ENCODE measurements around the gene RBM47.
A peak's percentile ranks its signal among the peaks of the same experiment; 100 is the strongest.

Gene RBM47

DNA sequence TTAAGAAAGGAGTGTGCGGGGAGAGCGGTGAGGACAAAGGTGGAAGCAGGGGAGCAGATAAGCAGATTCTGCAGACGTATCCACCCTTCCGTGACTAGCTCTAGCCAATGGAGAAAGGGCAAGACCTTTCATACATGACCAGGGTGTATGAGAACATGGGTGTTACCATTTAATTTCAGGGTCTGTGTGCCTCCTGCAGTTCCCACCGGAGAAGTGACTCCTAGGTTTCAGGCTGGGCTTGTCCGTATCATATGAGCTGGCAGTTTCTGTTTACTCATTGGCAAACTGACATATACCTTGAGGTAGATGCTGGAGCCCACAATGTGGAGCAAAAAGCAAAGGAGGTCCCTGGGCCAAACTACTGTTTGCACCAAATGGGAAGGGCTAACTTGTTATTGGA is 6.8 kb downstream of the RBM47 start:
- H3K36me3 ChIP-seq (ENCODE audit: control insufficient read depth, low read depth, low read length): no peaks in the 10 kb centered on the region
- H3K9ac ChIP-seq (ENCODE audit: low read length): no peak overlapping the region
- H3K4me3 ChIP-seq (ENCODE audit: low read length): no peak overlapping the region
- no peaks in the 10 kb centered on the region for H3K27me3 ChIP-seq (ENCODE audit: control insufficient read depth, insufficient read depth, low read length)
- H3K27ac ChIP-seq (ENCODE audit: low read length): no peak overlapping the region
- H3K4me1 ChIP-seq (ENCODE audit: control insufficient read depth, low read depth, low read length): peaks cover 39% of the 10 kb centered on the region
- no peaks in the 10 kb centered on the region for H3K9me3 ChIP-seq (ENCODE audit: control insufficient read depth, low read depth, low read length)

DNA sequence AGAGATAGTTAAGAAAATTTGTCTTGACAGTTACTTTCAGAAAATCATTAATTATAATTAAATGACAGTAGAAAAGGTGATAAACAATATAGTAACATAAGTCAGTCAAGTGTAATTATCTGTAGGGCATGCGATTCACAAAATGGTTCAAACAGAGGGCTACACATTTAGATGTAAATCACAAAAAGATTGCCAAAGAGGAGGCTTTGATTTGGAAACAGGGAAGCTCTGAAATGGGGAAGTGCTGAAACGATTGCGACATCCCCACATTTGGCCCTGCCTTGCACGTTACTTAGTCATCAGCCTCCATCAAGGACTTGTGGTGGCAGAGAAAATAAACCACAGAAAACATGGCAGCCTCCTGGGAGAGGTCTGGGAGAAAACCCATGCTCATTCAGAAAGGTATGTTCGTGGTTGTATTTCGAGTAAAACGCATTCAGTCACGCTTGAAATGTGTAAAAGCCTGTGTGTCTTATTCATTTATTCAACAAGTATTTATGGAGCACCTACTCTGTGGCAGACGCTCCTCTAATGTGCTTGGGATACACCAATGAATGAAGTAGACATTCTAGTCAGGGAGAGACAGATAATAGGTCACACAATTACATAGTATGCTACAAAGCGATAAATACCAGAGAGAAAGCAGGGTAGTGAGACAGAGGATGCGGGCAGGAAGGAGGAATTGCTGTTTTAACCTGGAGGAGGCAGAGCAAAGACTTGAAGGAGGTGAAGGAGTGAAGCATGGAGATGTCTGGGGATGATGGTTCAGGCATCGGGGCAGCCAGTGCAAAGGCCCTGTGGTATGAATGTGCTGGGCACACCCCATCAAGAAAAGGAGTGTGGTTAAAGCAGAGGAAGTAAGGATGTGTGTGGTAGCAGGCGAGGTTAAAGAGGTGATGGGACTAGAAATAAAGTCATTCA is 7.8 kb downstream of the RBM47 start:
- Histone ChIP-seq H3K9me3 (ENCODE audit: control insufficient read depth, low read depth, low read length) (no peaks in the 10 kb centered on the region), H3K27me3 (ENCODE audit: control insufficient read depth, insufficient read depth, low read length) (no peaks in the 10 kb centered on the region), H3K27ac (ENCODE audit: low read length) (peak overlapping the region; percentile 32), H3K36me3 (ENCODE audit: control insufficient read depth, low read depth, low read length) (no peaks in the 10 kb centered on the region), H3K9ac (ENCODE audit: low read length) (no peak overlapping the region), H3K4me3 (ENCODE audit: low read length) (no peak overlapping the region), H3K4me1 (ENCODE audit: control insufficient read depth, low read depth, low read length) (peaks cover 29% of the 10 kb centered on the region)

DNA sequence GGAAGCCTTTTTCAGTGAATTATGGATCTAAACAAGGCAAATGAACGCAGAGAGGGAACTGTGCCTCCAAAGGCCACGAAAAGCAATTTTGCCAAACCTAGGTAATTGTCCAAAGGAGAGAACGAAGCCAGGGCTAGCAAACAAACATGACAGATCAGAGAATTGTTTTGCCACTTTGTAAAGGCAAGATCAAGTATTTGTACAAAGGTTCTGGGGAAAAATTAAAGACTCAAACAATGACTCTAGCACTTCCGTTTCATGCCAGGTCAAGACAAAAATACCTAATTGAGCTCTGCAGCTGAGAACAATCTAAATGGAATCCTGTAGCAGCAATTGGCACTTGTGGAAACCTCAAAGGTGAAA is 8.5 kb downstream of the RBM47 start:
- no peak overlapping the region for H3K9ac ChIP-seq (ENCODE audit: low read length)
- no peaks in the 10 kb centered on the region for H3K9me3 ChIP-seq (ENCODE audit: control insufficient read depth, low read depth, low read length)
- H3K4me3 ChIP-seq (ENCODE audit: low read length): no peak overlapping the region

DNA sequence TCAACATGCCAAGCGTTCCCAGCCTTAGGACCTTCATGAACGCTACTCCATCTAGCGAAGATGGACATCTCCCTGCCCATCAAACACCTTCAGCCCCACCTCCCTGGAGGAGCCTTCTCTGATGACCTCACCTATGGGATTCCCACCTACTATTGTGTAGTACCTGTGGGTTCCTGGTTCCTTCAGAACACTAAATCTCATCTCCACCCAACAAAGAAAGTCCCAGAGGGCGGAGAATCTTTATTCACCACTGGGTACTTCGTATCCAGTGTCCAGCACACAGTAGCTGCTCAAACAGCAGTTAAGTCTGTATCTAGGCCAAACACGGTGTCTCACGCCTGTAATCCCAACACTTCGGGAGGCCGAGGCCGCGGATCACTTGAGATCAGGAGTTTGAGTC is 10.1 kb downstream of the RBM47 start:
- Histone ChIP-seq H3K9ac (ENCODE audit: low read length) (no peak overlapping the region), H3K9me3 (ENCODE audit: control insufficient read depth, low read depth, low read length) (no peaks in the 10 kb centered on the region), H3K36me3 (ENCODE audit: control insufficient read depth, low read depth, low read length) (no peaks in the 10 kb centered on the region), H3K27me3 (ENCODE audit: control insufficient read depth, insufficient read depth, low read length) (no peaks in the 10 kb centered on the region), H3K27ac (ENCODE audit: low read length) (no peak overlapping the region), H3K4me3 (ENCODE audit: low read length) (no peak overlapping the region), H3K4me1 (ENCODE audit: control insufficient read depth, low read depth, low read length) (peaks cover 14% of the 10 kb centered on the region)

More for the DNA sequence above, 8.5 kb downstream of the RBM47 start:
- peak overlapping the region; percentile 73 for H3K27ac ChIP-seq (ENCODE audit: low read length)
- H3K27me3 ChIP-seq (ENCODE audit: control insufficient read depth, insufficient read depth, low read length): no peaks in the 10 kb centered on the region
- peaks cover 24% of the 10 kb centered on the region for H3K4me1 ChIP-seq (ENCODE audit: control insufficient read depth, low read depth, low read length)
- no peaks in the 10 kb centered on the region for H3K36me3 ChIP-seq (ENCODE audit: control insufficient read depth, low read depth, low read length)

DNA sequence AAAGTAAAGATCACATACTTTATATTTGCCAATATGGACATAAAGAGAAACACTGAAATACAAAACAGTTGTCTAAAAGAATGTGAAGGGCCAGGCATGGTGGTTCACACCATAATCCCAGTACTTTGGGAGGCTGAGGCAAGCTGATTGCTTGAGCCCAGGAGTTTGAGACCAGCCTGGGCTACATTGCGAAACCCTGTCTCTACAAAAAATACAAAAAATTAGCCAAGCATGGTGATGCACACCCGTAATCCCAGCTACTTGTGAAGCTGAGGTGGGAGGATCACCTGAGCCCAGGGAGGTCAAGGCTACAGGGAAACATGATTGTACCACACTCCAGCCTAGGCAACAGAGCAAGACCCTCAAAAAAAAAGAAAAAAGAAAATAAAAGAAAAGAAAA is 11.8 kb downstream of the RBM47 start:
- Histone ChIP-seq H3K27ac (ENCODE audit: low read length) (no peak overlapping the region), H3K4me3 (ENCODE audit: low read length) (no peak overlapping the region), H3K9ac (ENCODE audit: low read length) (no peak overlapping the region), H3K4me1 (ENCODE audit: control insufficient read depth, low read depth, low read length) (peaks cover 11% of the 10 kb centered on the region), H3K9me3 (ENCODE audit: control insufficient read depth, low read depth, low read length) (no peaks in the 10 kb centered on the region), H3K27me3 (ENCODE audit: control insufficient read depth, insufficient read depth, low read length) (no peaks in the 10 kb centered on the region), H3K36me3 (ENCODE audit: control insufficient read depth, low read depth, low read length) (no peaks in the 10 kb centered on the region)

DNA sequence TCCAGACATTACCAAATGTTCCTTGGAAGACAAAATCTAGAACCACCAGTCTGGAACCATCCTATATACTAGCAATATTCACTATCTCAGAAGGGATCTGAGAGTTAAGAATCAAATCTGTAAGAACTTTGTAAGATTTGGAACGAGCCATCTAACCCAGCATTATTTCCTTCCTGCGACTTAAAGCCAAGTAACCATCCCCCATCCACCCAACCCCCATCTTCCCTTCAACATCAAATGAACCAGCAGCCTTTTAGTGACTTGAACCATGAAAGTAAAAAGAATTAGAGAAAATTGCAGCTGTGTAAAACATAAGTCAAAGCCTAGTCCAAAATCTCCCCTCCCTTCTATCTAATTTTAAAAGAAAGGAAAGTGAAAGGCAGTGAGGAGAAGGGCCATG is 15.6 kb downstream of the RBM47 start:
- H3K36me3 ChIP-seq (ENCODE audit: control insufficient read depth, low read depth, low read length): no peaks in the 10 kb centered on the region
- H3K4me3 ChIP-seq (ENCODE audit: low read length): no peak overlapping the region
- H3K27ac ChIP-seq (ENCODE audit: low read length): no peak overlapping the region
- no peaks in the 10 kb centered on the region for H3K27me3 ChIP-seq (ENCODE audit: control insufficient read depth, insufficient read depth, low read length)
- H3K4me1 ChIP-seq (ENCODE audit: control insufficient read depth, low read depth, low read length): peaks cover 4% of the 10 kb centered on the region
- no peaks in the 10 kb centered on the region for H3K9me3 ChIP-seq (ENCODE audit: control insufficient read depth, low read depth, low read length)
- no peak overlapping the region for H3K9ac ChIP-seq (ENCODE audit: low read length)

DNA sequence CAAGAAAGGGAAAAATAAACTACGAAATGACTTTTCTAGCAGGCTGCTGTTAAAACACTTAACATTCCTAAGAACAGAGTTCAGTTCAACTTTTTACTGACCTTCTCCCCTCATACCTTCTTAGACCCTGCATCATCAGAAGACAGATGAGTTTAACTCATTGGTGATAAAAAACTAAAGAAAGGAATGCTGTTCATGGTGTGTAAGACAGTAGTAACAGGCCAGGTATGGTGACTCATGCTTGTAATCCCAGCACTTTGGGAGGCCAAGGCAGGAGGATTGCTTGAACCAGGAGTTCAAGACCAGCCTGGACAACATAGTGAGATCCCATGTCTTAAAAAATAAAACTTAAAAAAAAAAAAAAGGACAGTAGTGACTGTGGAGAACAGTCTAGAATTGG is 16.2 kb downstream of the RBM47 start:
- peaks cover 4% of the 10 kb centered on the region for H3K4me1 ChIP-seq (ENCODE audit: control insufficient read depth, low read depth, low read length)
- H3K36me3 ChIP-seq (ENCODE audit: control insufficient read depth, low read depth, low read length): no peaks in the 10 kb centered on the region
- H3K9ac ChIP-seq (ENCODE audit: low read length): no peak overlapping the region
- no peak overlapping the region for H3K27ac ChIP-seq (ENCODE audit: low read length)
- H3K27me3 ChIP-seq (ENCODE audit: control insufficient read depth, insufficient read depth, low read length): no peaks in the 10 kb centered on the region
- no peak overlapping the region for H3K4me3 ChIP-seq (ENCODE audit: low read length)
- H3K9me3 ChIP-seq (ENCODE audit: control insufficient read depth, low read depth, low read length): no peaks in the 10 kb centered on the region

DNA sequence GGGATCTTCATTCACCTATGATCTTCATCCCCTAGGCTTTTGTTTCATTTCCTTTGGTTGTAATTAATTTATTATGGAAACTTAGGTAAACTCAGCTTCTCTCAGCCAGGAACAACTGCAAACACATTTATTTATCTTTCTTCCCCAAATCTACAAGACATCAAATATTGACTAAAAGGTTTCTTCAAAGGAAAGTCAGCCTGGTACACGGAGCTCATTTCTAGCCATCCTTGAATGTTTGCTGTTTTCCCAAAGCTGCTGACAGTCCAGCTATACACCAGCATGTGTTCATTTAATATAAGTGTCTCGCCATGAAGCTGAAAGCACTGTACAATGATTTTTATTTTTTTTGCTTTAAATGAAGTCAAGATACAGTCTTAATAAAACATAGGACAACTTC is 16.8 kb downstream of the RBM47 start:
- Histone ChIP-seq H3K27ac (ENCODE audit: low read length) (no peak overlapping the region), H3K36me3 (ENCODE audit: control insufficient read depth, low read depth, low read length) (no peaks in the 10 kb centered on the region), H3K9ac (ENCODE audit: low read length) (no peak overlapping the region), H3K4me1 (ENCODE audit: control insufficient read depth, low read depth, low read length) (peaks cover 4% of the 10 kb centered on the region), H3K4me3 (ENCODE audit: low read length) (no peak overlapping the region), H3K9me3 (ENCODE audit: control insufficient read depth, low read depth, low read length) (no peaks in the 10 kb centered on the region), H3K27me3 (ENCODE audit: control insufficient read depth, insufficient read depth, low read length) (no peaks in the 10 kb centered on the region)

DNA sequence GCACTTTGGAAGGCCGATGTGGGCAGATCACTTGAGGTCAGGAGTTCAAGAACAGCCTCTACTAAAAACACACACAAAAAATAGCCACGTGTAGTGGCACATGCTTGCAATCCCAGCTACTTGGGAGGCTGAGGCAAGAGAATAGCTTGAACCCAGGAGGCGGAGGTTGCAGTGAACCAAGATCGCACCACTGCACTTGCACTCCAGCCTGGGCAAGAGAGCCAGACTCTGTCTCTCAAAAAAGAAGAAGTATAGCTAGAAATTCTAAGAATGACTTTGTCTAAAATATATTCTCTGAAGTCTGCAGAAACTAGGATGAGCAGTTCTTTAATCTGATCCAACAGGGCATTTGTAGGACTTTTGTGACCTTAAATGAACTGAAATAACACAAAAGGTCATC is 17.4 kb downstream of the RBM47 start:
- no peak overlapping the region for H3K27ac ChIP-seq (ENCODE audit: low read length)

DNA sequence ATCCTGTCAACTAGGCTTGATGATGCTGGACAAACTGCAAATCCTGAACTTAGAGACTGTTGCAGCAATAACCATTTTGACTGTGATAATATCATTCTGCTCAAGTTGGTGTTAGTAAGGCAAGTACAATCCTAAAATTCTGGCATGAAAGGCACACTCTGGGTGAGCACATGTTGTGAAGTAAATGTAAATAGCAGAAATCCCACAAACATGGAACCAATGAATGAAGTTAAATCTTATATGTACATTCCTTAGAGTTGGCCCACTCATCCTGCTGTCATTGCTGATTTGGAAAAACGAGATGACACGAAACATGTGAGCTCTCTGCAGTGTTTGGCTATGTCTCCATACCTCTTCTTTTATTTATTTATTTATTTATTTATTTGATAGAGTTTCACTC is 21.0 kb downstream of the RBM47 start:
- Histone ChIP-seq H3K36me3 (ENCODE audit: control insufficient read depth, low read depth, low read length) (no peaks in the 10 kb centered on the region), H3K4me1 (ENCODE audit: control insufficient read depth, low read depth, low read length) (peaks cover 4% of the 10 kb centered on the region), H3K27ac (ENCODE audit: low read length) (no peak overlapping the region)

More for the DNA sequence above, 17.4 kb downstream of the RBM47 start:
- Histone ChIP-seq H3K9me3 (ENCODE audit: control insufficient read depth, low read depth, low read length) (no peaks in the 10 kb centered on the region), H3K4me3 (ENCODE audit: low read length) (no peak overlapping the region), H3K9ac (ENCODE audit: low read length) (no peak overlapping the region), H3K4me1 (ENCODE audit: control insufficient read depth, low read depth, low read length) (peaks cover 4% of the 10 kb centered on the region), H3K36me3 (ENCODE audit: control insufficient read depth, low read depth, low read length) (no peaks in the 10 kb centered on the region), H3K27me3 (ENCODE audit: control insufficient read depth, insufficient read depth, low read length) (no peaks in the 10 kb centered on the region)

DNA sequence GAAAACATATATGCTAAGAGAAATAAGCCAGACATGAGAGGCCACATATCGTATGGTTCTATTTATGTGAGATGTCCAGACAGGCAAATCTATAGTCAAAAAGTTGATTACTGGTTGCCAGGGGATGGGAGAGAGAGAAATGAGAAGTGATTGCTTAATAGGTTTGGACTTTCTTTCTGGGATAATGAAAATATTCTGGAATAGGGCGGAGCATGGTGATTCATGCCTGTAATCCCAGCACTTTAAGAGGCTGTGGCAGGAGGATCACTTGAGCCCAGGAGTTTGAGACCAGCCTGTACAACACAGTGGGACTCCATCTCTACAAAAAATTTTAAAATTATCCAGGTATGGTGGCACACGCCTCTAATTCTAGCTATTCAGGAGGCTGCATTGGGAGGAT is 22.4 kb downstream of the RBM47 start:
- H3K36me3 ChIP-seq (ENCODE audit: control insufficient read depth, low read depth, low read length): no peaks in the 10 kb centered on the region
- peaks cover 4% of the 10 kb centered on the region for H3K4me1 ChIP-seq (ENCODE audit: control insufficient read depth, low read depth, low read length)
- H3K9ac ChIP-seq (ENCODE audit: low read length): no peak overlapping the region
- H3K27ac ChIP-seq (ENCODE audit: low read length): no peak overlapping the region
- no peaks in the 10 kb centered on the region for H3K27me3 ChIP-seq (ENCODE audit: control insufficient read depth, insufficient read depth, low read length)
- H3K9me3 ChIP-seq (ENCODE audit: control insufficient read depth, low read depth, low read length): no peaks in the 10 kb centered on the region
- no peak overlapping the region for H3K4me3 ChIP-seq (ENCODE audit: low read length)

More for the DNA sequence above, 21.0 kb downstream of the RBM47 start:
- H3K4me3 ChIP-seq (ENCODE audit: low read length): no peak overlapping the region
- no peaks in the 10 kb centered on the region for H3K27me3 ChIP-seq (ENCODE audit: control insufficient read depth, insufficient read depth, low read length)
- no peak overlapping the region for H3K9ac ChIP-seq (ENCODE audit: low read length)
- no peaks in the 10 kb centered on the region for H3K9me3 ChIP-seq (ENCODE audit: control insufficient read depth, low read depth, low read length)

DNA sequence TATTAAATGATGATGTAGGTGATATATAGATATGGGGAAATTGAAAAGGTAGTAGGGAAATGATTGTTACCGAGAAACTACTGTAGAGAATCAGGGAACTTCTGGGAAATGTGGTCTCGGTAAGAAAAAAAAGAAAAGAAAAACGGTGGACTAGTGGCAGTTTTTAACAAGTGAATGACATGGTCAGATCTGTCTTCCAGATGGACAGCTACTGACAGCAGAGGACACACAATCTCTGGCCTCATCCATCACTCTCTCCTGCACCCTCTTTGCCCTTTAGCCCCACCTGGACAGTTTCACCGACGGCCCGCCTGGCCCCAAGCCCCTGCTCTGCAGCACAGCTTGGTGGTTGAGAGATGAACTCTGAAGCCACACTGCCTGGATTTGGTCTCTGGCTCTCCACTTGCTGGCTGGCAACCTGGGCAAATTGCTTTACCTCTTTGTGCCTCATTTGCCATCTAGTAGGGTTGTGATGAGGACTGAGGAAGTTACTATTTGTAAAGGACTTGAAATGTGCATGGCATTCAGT is 23.4 kb downstream of the RBM47 start:
- Histone ChIP-seq H3K9ac (ENCODE audit: low read length) (no peak overlapping the region), H3K9me3 (ENCODE audit: control insufficient read depth, low read depth, low read length) (no peaks in the 10 kb centered on the region), H3K4me3 (ENCODE audit: low read length) (no peak overlapping the region), H3K27ac (ENCODE audit: low read length) (no peak overlapping the region), H3K27me3 (ENCODE audit: control insufficient read depth, insufficient read depth, low read length) (no peaks in the 10 kb centered on the region), H3K36me3 (ENCODE audit: control insufficient read depth, low read depth, low read length) (no peaks in the 10 kb centered on the region), H3K4me1 (ENCODE audit: control insufficient read depth, low read depth, low read length) (peaks cover 4% of the 10 kb centered on the region)
